Right lobe of liver (tissue), 6 donors: ENCODE results near the gene SYT9. TPM values are rescaled to one million over a fixed set of nuclear protein-coding genes. Genes with fewer than 3 reads are reported as not detected.
A peak's percentile ranks its signal among the peaks of the same experiment; 100 is the strongest.

Source experiments
- ATAC-seq, 4 donors: fragments of 200-7000 bp; cut with Tn5 transposase; one replicate each; pipeline ENCODE4 v1.9.1; 2020; ENCODE audit warnings: mild to moderate bottlenecking in 4 of 4, moderate library complexity in 4 of 4
- DNase-seq, 3 donors: peaks; one replicate each; pipeline ENCODE4 v3.0.0-alpha.2; 2020
- H3K27ac ChIP-seq, 3 donors: fragments of 200-600 bp; one replicate each; pipeline ENCODE4 v1.8.0; 2022
- H3K27me3 ChIP-seq, 2 donors: fragments of 200-600 bp; one replicate each; pipeline ENCODE4 v1.8.0; 2022
- H3K36me3 ChIP-seq, 4 donors: fragments of 200-600 bp; sonication (generic) in 1 of 4; one replicate each; pipeline versions ENCODE4 v1.5.1 to v1.8.0; 2017 to 2022; ENCODE audit warnings: control low read depth in 1 of 4
- H3K4me1 ChIP-seq, 4 donors: fragments of 200-600 bp; sonication (generic) in 1 of 4; one replicate each; pipeline versions ENCODE4 v1.5.1 to v1.8.0; 2017 to 2022; ENCODE audit warnings: control low read depth in 1 of 4
- H3K4me3 ChIP-seq, 3 donors: fragments of 200-600 bp; one replicate each; pipeline ENCODE4 v1.8.0; 2022
- H3K9me3 ChIP-seq, 4 donors: fragments of 200-600 bp; sonication (generic) in 1 of 4; one replicate each; pipeline versions ENCODE4 v1.5.1 to v1.8.0; 2017 to 2022; ENCODE audit warnings: control low read depth in 1 of 4
- POLR2A ChIP-seq: fragments of 450-650 bp; IDR thresholded peaks from one replicate; pipeline ENCODE4 v1.6.1; 2017; ENCODE audit warnings: antibody characterized with exemption, mild to moderate bottlenecking
- WGBS: methylation state at CpG from one replicate; pipeline ENCODE4 v1.1.6; 2018; ENCODE audit warnings: low coverage, low lambda C conversion rate; ENCODE audit not compliant: insufficient coverage; ENCODE audit errors: missing lambda C conversion rate; 5-methylcytosine and 5-hydroxymethylcytosine counted together
- intact Hi-C, 2 donors: fragments of 100-400 bp; cut with DNase I; formaldehyde crosslinking; loops; one replicate each; pipeline versions ENCODE4 v1.11.2 to v1.14.1; 2022
- total RNA-seq, 6 experiments: library from RNA; depleted of rRNA in 2 of 6; stranded (reverse); fragments of >200 nt in 2 of 6; fragmentation: NEBNext Ultra II Directional in 3 of 6; extraction: Animal tissue kit (Norgen Biotek cat#: 25700) in 3 of 6; gene quantifications; one replicate each; pipeline versions ENCODE4 v1.1.0 to v1.2.4, GENCODE V29; 2016 to 2023
- TF ChIP-seq, protein P1 (sequence below), 4 donors: fragments of 200-600 bp in 3 of 4; fragments of 450-650 bp in 1 of 4; IDR thresholded peaks; one replicate each; pipeline versions ENCODE4 v1.5.1 to v1.8.0; 2016 to 2022; ENCODE audit warnings: antibody characterized with exemption in 4 of 4, mild to moderate bottlenecking in 2 of 4
- donor health status: DM: no; HTN: yes; CAD: no.
- donor health status: DM: no; HTN: no; CAD: no.
- donor health status: DM: no; HTN: no; CAD: no.
- donor health status: DM: no; HTN: yes; CAD: no.
- donor health status: DM: no; HTN: yes; CAD: no.

The SYT9 gene
- total RNA-seq, 6 experiments from 2014 or later = 3.0 to 12.6 (median 4.5) TPM

DNA sequence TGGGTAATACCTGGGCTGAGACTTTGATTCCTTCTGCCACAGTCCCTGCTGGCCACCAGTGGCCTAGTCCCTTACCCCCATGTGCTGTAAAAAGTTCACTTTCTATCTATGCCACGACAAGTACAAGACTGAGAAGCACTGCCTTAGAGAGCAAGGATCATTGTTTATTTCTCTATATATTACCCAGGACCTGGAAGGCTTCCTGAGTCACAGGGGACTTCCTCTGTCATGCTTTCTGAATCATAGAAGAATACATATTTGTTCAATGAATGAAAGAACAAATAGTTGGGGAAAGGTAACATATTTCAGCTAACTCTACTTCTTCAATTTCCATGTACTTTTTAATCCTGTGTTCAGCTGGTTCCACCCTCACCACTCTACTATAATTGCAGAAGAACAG, 5.5 kb upstream of the SYT9 start:
- Histone ChIP-seq H3K4me3 (no peak overlapping the region), H3K27ac (no peak overlapping the region), H3K9me3 (no peaks in the 10 kb centered on the region), H3K36me3 (no peaks in the 10 kb centered on the region), H3K27me3 (no peaks in the 10 kb centered on the region), H3K4me1 (no peaks in the 10 kb centered on the region)
- 71% methylated on average over 1 of the region's 1 CpG for WGBS
- TF ChIP-seq, protein P1, sequence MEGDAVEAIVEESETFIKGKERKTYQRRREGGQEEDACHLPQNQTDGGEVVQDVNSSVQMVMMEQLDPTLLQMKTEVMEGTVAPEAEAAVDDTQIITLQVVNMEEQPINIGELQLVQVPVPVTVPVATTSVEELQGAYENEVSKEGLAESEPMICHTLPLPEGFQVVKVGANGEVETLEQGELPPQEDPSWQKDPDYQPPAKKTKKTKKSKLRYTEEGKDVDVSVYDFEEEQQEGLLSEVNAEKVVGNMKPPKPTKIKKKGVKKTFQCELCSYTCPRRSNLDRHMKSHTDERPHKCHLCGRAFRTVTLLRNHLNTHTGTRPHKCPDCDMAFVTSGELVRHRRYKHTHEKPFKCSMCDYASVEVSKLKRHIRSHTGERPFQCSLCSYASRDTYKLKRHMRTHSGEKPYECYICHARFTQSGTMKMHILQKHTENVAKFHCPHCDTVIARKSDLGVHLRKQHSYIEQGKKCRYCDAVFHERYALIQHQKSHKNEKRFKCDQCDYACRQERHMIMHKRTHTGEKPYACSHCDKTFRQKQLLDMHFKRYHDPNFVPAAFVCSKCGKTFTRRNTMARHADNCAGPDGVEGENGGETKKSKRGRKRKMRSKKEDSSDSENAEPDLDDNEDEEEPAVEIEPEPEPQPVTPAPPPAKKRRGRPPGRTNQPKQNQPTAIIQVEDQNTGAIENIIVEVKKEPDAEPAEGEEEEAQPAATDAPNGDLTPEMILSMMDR (IDR thresholded peaks at IDR 0.05) = no peak
- ATAC-seq (no peak), DNase-seq (no peak)
- intact Hi-C loops = no loop called here

DNA sequence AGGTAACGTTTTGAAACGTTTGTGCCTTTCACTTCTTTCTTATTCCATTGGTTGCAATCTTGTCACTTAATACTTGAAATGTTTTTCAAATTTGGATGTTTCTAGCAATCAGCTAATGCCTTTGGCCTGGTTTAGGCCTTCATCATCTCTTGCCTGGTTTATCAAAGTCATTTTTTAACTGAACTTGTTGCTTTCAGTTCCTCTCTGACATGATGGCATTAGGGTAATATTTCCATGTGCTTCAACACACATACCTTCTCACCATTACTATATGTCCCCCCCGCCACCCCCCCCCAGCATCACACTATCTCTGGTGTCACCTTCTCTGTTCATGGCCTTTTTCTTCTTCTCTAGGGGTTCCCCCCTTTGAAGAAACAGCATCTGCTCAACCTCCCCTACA, 1.5 kb upstream of the SYT9 start:
- WGBS = 91% methylated on average over 2 of the region's 3 CpGs

DNA sequence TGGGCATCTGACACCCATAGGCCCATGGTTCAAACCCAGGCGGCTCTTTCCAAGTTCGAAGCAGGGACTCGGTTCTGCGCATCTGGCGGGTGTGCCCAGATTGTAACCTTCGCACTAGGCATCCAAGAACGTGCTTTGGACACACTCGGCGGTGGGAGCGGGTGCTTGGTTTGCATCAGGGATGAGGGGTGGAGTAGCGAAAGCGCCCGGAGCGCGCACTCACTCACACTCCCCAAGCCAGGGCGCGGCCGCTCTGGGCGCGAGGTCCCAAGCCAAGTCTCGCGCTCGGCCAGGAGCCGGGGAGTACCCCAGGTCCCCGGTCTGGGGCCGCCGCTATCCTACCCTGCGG, 243 bp upstream of the SYT9 start:
- TF ChIP-seq POLR2A = no peak
- Histone ChIP-seq H3K4me3 (peak overlapping the region; percentile 70 to 82 (median 75)), H3K9me3 (no peaks in the 10 kb centered on the region), H3K27ac (no peak overlapping the region), H3K4me1 (peaks cover 0 to 11% (median 5%) of the 10 kb centered on the region in 4 donors), H3K36me3 (no peaks in the 10 kb centered on the region), H3K27me3 (no peaks in the 10 kb centered on the region)
- no CpG with 5 or more reads among the region's 28 CpGs for WGBS
- intact Hi-C loops = no loop called here
- ATAC-seq (no peak), DNase-seq (no peak)

More for the DNA sequence above, 1.5 kb upstream of the SYT9 start:
- no peak for TF ChIP-seq POLR2A
- TF ChIP-seq, protein P1 (IDR thresholded peaks at IDR 0.05) = no peak
- Histone ChIP-seq H3K4me3 (no peak overlapping the region), H3K36me3 (no peaks in the 10 kb centered on the region), H3K4me1 (no peaks in the 10 kb centered on the region), H3K27ac (no peak overlapping the region), H3K9me3 (no peaks in the 10 kb centered on the region), H3K27me3 (no peaks in the 10 kb centered on the region)
- no peak for DNase-seq
- ATAC-seq = no peak
- intact Hi-C loops = no loop called here

DNA sequence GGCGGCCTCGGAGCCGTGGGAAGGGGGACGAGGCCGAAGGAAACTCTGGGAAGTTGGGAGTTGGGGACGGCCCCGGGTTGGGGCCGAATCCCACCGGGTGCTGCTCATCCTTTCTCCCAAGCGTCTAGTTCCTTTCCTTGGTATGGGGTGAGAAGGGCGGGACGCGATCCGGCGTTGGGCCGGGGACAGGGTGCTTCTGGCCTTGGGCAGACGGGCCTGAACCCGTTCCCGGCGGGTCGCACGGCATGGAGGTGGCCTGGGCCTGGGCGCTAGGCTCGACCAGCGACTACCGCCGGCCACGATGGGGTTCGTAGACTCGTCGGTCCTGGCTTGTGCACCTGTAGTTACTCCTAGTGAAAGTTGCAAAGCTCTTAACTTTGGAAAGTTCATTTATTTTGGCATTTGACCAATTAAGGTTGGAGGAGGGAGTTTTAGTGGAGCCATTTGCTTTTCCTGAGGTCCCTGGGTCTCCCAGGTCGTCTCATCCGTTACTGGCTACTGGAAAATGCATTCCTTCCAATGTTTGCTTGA, 1.0 kb downstream of the SYT9 start:
- Histone ChIP-seq H3K9me3 (no peaks in the 10 kb centered on the region), H3K27me3 (no peaks in the 10 kb centered on the region), H3K27ac (peak overlapping the region in 2 of 3 donors; percentile 20 to 76), H3K4me1 (peaks cover 0 to 20% (median 6%) of the 10 kb centered on the region in 4 donors), H3K4me3 (peak overlapping the region; percentile 70 to 82 (median 75)), H3K36me3 (no peaks in the 10 kb centered on the region)
- TF ChIP-seq, protein P1 (IDR thresholded peaks at IDR 0.05) = no peak
- TF ChIP-seq POLR2A = no peak
- DNase-seq = peak; percentile 35 to 62 (median 52)
- ATAC-seq = peak; percentile 14 to 36 (median 28)
- WGBS = 13% methylated on average over 9 of the region's 33 CpGs
- intact Hi-C loops = no loop called here

DNA sequence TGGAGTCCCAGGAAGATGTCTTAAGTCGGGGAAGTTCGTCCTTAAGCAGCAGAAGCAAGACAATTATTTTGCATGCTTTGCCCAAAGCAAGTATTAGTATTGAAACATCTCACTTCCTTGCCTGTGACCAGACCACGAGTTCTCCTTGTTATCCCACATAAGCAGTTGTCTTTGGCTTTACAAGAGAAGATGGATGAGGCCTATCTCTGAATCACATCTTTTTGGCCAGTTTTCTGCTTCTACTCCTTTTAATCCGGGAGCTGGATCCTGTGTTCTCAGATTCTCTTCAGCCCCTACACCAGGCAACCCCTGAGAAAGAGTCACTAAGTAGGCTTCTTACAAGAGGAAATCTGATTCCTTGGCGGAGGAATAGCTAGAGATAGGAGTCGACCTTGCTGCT, 2.1 kb downstream of the SYT9 start:
- Histone ChIP-seq H3K27me3 (no peaks in the 10 kb centered on the region), H3K36me3 (no peaks in the 10 kb centered on the region)
- TF ChIP-seq, protein P1 (IDR thresholded peaks at IDR 0.05) = no peak
- no peak for TF ChIP-seq POLR2A

More for the DNA sequence above, 2.1 kb downstream of the SYT9 start:
- ATAC-seq (no peak), DNase-seq (no peak)
- no peaks in the 10 kb centered on the region for H3K9me3 ChIP-seq
- H3K4me1 ChIP-seq = peaks cover 0 to 30% (median 6%) of the 10 kb centered on the region in 4 donors
- no peak overlapping the region for H3K27ac ChIP-seq
- intact Hi-C loops = no loop called here
- H3K4me3 ChIP-seq = no peak overlapping the region
- 63% methylated on average over 6 of the region's 6 CpGs for WGBS
